ENCODE measurements around the gene MYO1E.
"Not testable (repeated sequence)": the region's sequence is repeated elsewhere in the genome, so short reads cannot be mapped to it uniquely, and the experiment has no call there.

The MYO1E gene

GRCh38 chr15:59372352-59373211 is at the start of gene MYO1E:
Gene MYO1E, minus strand, starts transcription at chr15:59372871. Its CDS starts 371 bp downstream, at chr15:59372500.
- peak; percentile 98 for DNase-seq (ENCODE audit: low spot score)

DNA sequence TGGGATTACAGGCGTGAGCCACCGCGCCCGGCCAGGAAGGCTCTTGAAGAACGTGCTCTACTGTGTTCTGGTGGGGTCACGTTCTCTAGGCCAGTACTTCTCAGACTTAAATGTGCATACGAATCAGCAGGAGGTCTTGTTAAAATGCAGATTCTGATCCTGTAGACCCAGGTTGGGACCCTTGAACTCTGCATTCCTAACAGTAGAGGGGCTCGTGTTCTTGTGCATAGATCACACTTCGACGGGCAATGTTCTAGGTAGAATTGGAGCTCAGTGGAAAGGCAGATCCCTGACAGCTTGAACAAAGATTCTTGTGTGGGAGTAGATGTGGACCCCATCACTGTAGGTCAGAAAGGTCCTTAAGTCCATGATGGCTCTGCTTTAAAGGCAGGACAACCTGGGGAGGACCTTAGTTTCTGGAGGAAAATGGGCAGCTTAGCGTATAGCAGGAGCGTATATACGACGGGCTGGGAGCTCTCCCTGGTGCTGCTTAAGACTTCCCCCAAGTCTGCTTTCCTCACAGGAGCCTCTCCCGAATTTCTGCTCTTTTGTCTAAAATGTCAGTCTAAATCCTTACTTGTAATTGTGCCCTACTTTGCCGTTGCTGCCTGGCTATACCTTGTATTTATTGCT is 48.4 kb upstream of the MYO1E start:
- DNase-seq (ENCODE audit: low spot score), result no peak

- no peak for DNase-seq (ENCODE audit: low spot score)
Observed at GRCh38 chr15:59420108-59420507, 47.4 kb upstream of the MYO1E start.

DNA sequence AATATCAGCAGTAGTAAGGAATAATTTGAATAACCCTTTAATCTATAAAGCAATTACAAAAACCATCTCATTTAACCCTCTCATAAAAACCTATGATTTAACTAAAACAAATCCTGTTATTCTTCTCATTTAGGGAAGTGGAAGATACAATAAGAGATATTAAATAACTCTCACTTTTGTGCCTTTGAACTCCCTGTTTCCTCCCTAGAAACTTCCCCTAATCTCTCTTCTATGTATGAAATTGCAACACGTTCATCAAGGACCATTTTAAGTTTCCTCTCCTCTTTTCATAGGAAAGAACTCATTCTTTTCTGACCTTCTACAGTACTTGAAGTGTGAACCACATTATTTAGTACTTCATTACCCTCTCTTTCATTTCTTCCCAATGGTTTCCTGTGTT is 46.5 kb upstream of the MYO1E start:
- DNase-seq (ENCODE audit: low spot score), result no peak

DNA sequence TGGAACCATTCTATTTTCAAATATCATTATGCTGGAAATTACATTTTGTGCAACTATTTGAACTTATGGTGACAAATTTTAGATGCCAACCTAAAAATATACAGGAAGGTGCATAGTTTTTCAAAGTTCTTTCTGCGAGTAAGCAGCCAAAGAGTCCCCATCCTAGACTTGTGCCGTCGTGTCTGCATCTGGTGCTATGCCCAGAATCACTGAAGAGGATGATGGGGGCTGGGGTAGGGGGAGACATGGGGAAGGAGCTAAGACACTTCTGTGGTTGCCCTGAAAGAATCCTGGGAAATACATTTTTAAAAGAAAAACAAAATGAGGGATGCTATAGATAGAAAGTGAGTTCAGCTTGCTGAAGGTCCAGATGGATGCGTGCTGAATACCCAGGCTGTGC is 44.1 kb upstream of the MYO1E start:
- no peak for DNase-seq (ENCODE audit: low spot score)

GRCh38 chr15:59413577-59413976 is 40.9 kb upstream of the MYO1E start:
- DNase-seq (ENCODE audit: low spot score), result no peak

- DNase-seq (ENCODE audit: low spot score), result no peak
Observed at GRCh38 chr15:59410391-59410896, 37.8 kb upstream of the MYO1E start.

DNA sequence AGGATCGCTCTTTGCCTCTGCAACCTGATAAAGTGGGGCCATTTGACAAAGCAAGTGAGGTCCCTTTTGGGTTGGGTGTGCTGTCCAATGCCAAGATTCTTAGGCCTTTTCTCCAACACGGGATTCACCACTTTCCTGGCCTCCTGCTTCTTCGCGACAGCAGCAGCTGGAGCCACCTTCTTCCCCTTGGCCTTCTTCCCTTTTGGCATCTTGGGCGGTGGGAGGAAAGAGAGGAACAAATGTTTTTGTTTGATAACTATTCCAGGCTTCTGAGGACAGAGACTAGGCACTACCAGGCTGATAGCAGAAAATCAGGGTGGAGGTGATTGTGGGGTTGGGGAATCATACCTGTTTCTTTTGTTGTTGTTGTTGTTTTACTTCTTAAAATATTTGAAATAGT is 35.3 kb upstream of the MYO1E start:
- DNase-seq (ENCODE audit: low spot score), result no peak

DNA sequence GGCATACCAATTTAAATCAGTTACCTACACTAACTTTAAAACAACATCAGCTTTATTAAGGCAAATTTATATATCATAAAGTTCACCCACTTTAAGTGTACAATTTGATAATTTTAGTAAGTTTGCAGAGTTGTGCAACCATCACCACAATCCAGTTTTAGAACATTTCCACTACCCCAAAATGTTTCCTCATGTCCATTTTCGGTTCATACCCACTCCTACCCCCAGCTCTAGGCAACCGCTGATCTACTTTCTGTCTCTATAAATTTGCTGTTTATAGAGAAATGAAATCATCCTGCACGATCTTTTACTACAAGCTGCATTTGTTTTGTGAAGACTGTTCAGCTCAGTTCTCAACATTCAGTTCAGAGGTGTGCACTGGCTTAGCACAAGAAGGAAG is 33.8 kb upstream of the MYO1E start:
- no peak for DNase-seq (ENCODE audit: low spot score)

GRCh38 chr15:59405079-59405478 is 32.4 kb upstream of the MYO1E start:
- DNase-seq (ENCODE audit: low spot score), result no peak

DNA sequence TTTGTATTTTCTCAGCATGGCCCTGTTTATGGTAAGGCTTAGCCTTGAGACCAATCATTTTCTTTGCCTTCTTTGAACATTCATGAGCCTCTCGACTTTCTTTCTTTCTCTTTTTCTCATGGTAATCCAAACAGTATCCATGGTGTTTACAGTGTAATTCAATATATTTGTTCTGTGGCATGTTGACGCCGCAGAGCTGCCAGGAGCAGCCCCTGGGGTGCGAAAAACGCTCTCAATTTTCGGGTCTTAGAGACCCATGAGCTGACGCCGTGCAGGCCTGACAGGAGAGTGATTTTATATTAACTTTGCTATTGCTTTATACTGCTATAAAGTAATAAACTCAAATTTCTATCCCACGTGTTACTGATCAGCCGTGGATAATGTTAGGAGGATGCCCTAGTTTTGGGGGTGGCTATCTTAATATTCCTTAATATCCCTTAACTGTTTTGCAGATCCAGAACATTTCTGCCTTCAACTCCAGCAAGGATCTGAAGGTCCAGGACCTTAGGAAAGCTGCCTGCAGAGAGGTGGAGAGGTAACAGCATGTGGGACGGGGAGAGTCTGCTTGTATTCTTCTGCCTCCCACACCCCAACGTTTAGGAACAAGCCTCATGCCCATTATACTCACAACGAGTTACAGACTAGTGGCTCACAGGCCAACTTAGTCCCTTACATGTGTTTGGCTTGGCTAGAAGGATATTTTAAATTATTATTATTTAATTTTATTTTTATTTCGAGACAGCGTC is 29.3 kb upstream of the MYO1E start:
- DNase-seq (ENCODE audit: low spot score), result no peak

- not testable (repeated sequence) for DNase-seq (ENCODE audit: low spot score)
Observed at GRCh38 chr15:59401051-59401823, 28.6 kb upstream of the MYO1E start.

- no peak for DNase-seq (ENCODE audit: low spot score)
Observed at GRCh38 chr15:59400103-59400813, 27.6 kb upstream of the MYO1E start.

DNA sequence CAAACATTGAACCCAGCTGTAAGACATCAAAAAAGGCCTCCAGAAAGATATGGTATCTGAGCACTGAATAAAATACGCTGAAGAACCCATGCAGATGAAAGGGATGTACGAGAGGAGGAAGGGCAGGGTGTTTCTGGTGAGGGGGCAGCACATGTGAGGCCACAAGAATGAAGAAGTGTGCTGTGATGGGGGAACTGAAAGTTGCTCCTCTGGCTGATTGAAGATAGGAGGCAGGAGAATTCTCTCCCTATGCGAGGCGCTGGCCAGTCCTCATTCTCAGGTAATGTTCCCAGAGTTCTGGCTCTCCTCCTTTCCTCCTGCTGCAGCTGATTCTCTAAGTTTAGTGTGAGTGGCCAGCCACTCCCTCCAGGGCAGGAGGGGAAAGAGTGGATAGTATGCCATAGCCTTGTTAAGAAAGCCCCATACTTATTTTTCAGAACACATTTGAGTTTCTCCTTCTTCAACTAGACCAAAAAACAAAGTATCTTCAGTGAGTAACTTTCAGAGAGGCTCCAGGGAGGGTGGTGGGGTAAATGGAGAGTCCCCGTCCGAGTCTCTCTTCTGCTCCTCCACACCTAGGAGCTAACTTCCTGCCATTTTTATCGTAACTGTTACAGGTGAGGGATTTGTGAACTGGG is 26.9 kb upstream of the MYO1E start:
- DNase-seq (ENCODE audit: low spot score), result peak; percentile 34

GRCh38 chr15:59398220-59398619 is 25.5 kb upstream of the MYO1E start:
- no peak for DNase-seq (ENCODE audit: low spot score)

- DNase-seq (ENCODE audit: low spot score), result no peak
Observed at GRCh38 chr15:59396679-59397078, 24.0 kb upstream of the MYO1E start.

- DNase-seq (ENCODE audit: low spot score), result no peak
Observed at GRCh38 chr15:59396211-59396610, 23.5 kb upstream of the MYO1E start.

DNA sequence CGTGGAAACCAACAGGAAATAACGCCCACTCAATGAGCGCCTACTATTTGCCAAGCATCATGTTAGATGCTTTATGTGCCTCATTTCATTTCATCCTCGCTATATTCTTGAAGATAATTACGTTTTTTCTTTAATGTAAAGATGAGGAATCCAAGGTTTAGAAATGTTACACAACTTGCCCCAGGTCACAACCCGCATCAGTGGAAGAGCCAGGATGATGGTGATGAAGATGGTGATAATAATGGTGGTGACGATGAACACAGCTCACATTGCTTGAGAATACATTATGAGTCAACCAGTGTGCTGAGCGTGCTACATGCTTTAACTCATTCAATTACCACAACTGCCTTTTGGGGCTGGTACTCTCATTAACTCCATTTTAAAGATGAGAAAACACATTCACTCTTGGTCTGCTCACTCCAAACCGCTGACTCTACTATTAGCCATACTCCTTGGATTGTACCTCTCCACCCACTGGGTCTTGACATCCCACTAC is 21.5 kb upstream of the MYO1E start:
- no peak for DNase-seq (ENCODE audit: low spot score)

- no peak for DNase-seq (ENCODE audit: low spot score)
Observed at GRCh38 chr15:59392299-59392698, 19.6 kb upstream of the MYO1E start.

- DNase-seq (ENCODE audit: low spot score), result no peak
Observed at GRCh38 chr15:59388670-59389069, 16.0 kb upstream of the MYO1E start.
